ENCODE measurements around the gene ANO6.
"Not testable (repeated sequence)": the region's sequence is repeated elsewhere in the genome, so short reads cannot be mapped to it uniquely, and the experiment has no call there.

The ANO6 gene

GRCh38 chr12:45350861-45351260 lies 135.0 kb downstream of the ANO6 start:
- no peak for DNase-seq (ENCODE audit: low read depth)

- DNase-seq (ENCODE audit: low read depth), result no peak
Measured at GRCh38 chr12:45351921-45352670, 136.2 kb downstream of the ANO6 start.

GRCh38 chr12:45353944-45354343 lies 138.0 kb downstream of the ANO6 start:
- no peak for DNase-seq (ENCODE audit: low read depth)

GRCh38 chr12:45354399-45354798 lies 138.5 kb downstream of the ANO6 start:
- no peak for DNase-seq (ENCODE audit: low read depth)

- DNase-seq (ENCODE audit: low read depth), result peak; percentile 17
Measured at GRCh38 chr12:45355730-45356129, 139.8 kb downstream of the ANO6 start.

- DNase-seq (ENCODE audit: low read depth), result no peak
Measured at GRCh38 chr12:45356822-45357538, 141.1 kb downstream of the ANO6 start.

- no peak for DNase-seq (ENCODE audit: low read depth)
Measured at GRCh38 chr12:45357539-45358417, 141.9 kb downstream of the ANO6 start.

- no peak for DNase-seq (ENCODE audit: low read depth)
Measured at GRCh38 chr12:45362291-45362690, 146.4 kb downstream of the ANO6 start.

- DNase-seq (ENCODE audit: low read depth), result no peak
Measured at GRCh38 chr12:45363903-45364302, 148.0 kb downstream of the ANO6 start.

GRCh38 chr12:45368841-45369489 lies 153.1 kb downstream of the ANO6 start:
- DNase-seq (ENCODE audit: low read depth), result no peak

GRCh38 chr12:45377815-45378214 lies 161.9 kb downstream of the ANO6 start:
- DNase-seq (ENCODE audit: low read depth), result no peak

- peak; percentile 14 for DNase-seq (ENCODE audit: low read depth)
Measured at GRCh38 chr12:45379261-45379660, 163.4 kb downstream of the ANO6 start.

GRCh38 chr12:45381351-45381750 lies 165.5 kb downstream of the ANO6 start:
- no peak for DNase-seq (ENCODE audit: low read depth)

- DNase-seq (ENCODE audit: low read depth), result no peak
Measured at GRCh38 chr12:45388545-45388944, 172.7 kb downstream of the ANO6 start.

- no peak for DNase-seq (ENCODE audit: low read depth)
Measured at GRCh38 chr12:45389426-45389825, 173.5 kb downstream of the ANO6 start.

- DNase-seq (ENCODE audit: low read depth), result not testable (repeated sequence)
Measured at GRCh38 chr12:45397499-45397898, 181.6 kb downstream of the ANO6 start.

GRCh38 chr12:45398552-45398951 lies 182.7 kb downstream of the ANO6 start:
- DNase-seq (ENCODE audit: low read depth), result no peak

- DNase-seq (ENCODE audit: low read depth), result no peak
Measured at GRCh38 chr12:45400991-45401390, 185.1 kb downstream of the ANO6 start.

- no peak for DNase-seq (ENCODE audit: low read depth)
Measured at GRCh38 chr12:45402288-45402687, 186.4 kb downstream of the ANO6 start.

- peak; percentile 52 for DNase-seq (ENCODE audit: low read depth)
Measured at GRCh38 chr12:45406988-45407850, 191.3 kb downstream of the ANO6 start.
